Activated CD4-positive, CD25-positive, alpha-beta regulatory T cell treated with anti-CD3 and anti-CD28 coated beads, Interleukin-2, amount 50 U/mL, for 72 hours (primary cell): ENCODE results near the gene BUB1.
"Not testable (repeated sequence)": the region's sequence is repeated elsewhere in the genome, so short reads cannot be mapped to it uniquely, and the experiment has no call there.

Experiments
- DNase-seq: peaks from one replicate; pipeline ENCODE4 v3.0.0; 2021

BUB1 gene

GRCh38 chr2:110690083-110690965 lies 12.5 kb upstream of the BUB1 start:
- no peak for DNase-seq

DNA sequence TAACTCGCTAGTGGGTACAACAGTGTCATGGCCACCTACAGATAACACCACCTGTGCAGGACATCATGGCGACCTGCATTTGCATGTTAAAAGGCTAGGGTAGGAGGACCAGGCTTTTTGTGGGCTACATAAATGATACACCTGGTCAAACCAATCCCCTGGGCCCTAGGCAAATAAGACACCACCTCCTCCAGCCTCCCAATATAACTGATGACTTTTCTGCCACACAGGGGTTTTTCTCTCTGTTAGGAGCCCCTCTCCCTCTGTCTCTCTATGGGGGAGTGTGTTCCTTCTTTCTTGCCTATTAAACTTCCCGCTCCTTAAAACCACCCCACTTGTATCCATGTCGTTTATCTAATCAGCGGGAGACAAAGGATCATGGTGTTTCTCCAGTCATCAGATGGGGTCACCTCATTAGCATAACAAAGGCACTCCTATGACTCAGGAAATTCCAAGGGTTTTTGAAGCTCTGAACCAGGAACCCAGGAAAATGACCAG lies 10.8 kb upstream of the BUB1 start:
- no peak for DNase-seq

GRCh38 chr2:110687775-110688484 lies 10.1 kb upstream of the BUB1 start:
- DNase-seq = not testable (repeated sequence)

DNA sequence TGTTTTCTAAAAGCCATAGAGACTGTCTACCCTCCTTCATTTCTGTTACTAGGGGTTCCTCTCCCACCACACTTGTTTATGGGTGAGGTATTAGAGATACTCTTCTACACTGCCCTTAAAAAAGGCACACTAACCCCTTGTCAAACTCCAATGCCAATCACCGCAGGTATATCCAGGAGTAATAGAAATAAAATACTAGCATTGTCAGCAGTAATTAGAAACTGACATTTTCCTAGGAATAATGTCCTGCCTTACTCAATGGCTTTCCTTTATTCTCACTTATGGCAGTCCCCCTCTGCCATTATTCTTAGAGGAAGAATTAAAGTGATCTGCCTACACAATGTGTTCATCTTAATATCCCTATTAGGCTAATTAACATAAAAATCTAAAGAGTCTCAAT lies 5.0 kb upstream of the BUB1 start:
- DNase-seq = no peak

DNA sequence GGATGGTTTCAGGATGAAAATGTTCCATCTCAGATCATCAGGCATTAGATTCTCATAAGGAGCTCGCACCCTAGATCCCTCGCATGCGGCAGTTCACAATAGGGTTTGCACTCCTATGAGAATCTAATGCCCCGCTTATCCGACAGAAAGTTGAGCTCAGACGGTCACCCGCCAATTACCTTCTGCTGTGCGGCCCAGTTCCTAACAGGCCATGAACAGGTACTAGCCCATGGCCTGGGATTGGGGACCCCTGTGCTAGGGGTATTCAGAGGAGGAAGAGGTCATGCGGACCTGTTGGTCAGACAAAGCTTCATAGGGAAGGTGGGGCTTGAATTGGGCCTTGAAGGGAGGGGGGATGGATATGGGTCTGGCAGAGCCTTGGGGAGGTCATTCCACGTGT lies 4.4 kb upstream of the BUB1 start:
- no peak for DNase-seq

DNA sequence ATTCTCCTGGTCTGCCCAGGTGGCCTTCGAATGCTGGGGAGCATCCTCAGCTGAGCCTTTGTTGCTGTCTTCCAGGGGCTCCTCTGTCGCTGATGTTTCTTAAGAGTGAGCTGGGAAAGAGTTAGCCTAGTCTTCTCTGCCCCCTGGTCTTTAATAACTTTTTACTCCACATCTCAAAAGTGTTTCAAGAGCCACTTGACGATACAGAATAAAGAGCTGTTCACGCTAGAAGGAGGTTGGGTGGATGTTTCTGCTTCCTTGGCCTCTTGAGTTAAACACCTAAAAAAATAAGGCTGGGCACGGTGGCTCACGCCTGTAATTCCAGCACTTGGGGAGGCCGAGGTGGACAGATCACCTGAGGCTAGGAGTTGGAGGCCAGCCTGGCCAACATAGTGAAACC lies 2.8 kb upstream of the BUB1 start:
- no peak for DNase-seq

DNA sequence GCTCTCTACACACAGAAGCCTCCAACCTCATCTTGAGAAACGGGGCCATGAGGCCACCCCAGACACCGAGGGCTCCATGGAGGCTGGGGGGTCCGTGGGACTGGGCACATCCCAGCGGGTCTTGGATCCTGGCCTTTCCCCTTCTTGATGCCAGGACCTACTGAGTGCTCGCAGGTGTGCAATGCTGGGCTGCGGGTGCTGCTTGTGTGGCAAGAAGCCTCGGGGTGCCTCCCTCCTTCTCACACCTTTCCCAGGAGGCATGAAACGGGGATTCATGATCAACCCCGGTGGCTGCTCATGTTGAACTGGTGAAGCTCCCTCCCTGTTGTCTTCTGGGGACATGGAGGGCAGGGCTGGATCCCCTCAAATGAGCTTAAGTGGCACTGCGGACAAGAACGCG lies 2.0 kb upstream of the BUB1 start:
- DNase-seq = no peak

GRCh38 chr2:110679337-110679707 lies 1.5 kb upstream of the BUB1 start:
- DNase-seq = no peak

DNA sequence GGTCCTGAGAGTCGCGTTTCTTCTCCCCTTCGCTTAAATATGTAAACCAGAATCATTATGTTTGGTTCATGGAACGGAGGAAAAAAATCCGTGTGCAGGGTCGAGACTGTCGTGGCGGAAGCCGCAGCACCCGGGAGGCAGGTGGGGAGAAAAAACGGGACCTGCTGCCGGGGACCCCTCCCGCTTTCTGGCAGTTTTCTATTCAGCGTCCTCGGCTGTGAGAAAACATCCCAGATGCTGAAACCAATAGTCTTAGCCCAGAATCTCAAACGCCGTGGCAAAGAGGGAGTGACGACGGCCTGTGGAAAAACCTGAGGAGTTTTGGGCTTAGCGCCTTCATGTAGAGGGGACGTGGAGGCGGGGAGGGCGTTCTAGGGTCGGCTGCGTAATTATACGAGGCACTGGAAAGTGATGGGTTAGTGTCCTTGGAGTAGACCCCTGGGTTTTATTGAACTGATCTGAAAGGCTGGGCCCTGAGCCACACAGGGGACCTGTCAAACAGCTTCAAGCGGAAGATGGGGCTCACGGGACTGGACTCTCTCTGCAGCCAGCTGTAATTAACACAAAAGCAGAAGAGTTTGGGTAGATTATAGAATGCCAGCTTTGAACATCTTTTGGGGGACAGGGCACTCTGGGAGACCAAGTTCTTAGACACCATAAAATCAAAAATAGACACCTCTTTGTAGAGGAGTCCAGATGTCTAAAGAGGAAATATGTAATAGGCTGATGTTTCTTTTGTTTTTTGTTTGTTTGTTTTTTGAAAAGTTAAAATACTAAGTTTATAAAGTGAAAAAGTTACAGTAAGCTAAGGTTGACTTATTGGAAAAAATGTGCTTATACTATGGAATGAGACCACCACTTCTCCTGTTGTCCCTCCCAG lies 834 bp upstream of the BUB1 start:
- DNase-seq = peak; percentile 40

- no peak for DNase-seq
Observed at GRCh38 chr2:110677080-110677479, 783 bp downstream of the BUB1 start.

DNA sequence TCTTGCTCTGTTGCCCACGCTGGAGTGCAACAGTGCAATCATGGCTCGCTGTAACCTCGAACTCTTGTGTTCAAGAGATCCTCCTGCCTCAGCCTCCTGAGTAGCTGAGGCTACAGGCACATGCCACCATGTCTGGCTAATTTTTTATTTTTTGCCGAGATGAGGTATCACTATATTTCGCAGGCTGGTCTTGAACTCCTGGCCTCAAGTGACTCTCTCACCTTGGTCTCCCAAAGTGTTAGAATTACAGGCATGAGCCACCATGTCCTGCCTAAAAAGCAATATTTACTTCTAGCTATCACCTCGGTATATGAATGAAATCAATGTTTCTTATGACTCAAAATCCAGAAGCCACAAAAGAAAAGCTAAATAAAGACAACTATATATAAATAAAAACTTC lies 2.2 kb downstream of the BUB1 start:
- no peak for DNase-seq

DNA sequence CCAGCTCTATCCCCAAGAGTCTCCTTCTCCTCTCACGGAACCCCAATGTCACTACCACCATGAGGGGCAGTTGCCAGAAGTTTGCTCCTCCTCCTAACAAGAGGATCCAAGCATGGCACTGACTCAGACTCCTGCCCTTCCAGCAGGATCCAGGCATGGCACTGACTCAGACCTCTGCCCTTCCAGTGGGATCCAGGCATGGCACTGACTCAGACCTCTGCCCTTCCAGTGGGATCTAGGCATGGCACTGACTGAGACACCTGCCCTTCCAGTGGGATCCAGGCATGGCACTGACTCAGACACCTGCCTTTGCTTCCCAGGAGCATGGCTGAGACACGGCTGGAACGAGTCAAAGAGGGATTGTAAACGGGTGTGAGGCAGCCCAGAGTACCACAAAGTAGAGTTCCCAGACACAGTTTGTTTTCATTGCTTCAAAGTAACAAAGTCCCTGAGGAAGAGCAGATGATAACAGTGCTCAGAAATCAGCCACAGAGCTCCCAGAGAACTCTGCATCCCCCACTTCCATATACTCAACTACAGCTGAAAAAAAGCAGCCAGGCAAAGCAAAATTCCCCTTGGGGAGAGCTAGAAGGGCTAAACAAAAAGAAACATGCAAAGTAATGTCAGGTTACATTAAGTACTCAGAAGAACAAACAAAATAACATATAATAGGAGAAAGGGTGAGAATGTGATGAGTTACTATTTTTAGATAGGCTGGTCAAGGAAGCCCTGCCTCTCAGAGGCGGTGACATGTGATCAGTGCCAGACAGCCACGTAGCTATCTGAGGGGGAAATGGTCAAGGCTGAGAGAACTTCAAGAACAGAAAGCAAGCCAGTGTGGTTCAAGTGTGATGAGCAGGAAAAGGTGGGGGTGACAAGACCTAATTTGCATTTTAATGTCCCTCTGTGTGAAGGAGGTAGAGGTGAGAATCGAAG lies 3.0 kb downstream of the BUB1 start:
- DNase-seq = no peak

DNA sequence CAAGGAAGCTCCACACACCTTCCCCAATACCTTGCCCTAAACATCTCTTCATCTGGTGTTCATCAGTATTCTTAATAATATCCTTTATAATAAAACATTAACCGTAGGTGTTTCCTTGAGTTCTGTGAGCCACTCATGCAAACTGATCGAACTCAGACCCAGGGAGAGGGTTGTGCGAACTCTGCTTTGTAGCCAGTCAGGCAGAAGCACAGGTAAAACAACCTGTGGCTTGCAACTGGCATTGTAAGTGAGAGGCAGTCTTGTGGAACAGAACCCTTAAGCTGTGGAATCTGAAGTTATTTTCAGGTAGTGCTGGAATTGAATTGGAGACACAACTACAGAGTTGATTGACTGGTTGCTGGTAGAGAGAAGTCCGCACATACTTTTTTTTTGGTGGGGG lies 4.7 kb downstream of the BUB1 start:
- DNase-seq = no peak

DNA sequence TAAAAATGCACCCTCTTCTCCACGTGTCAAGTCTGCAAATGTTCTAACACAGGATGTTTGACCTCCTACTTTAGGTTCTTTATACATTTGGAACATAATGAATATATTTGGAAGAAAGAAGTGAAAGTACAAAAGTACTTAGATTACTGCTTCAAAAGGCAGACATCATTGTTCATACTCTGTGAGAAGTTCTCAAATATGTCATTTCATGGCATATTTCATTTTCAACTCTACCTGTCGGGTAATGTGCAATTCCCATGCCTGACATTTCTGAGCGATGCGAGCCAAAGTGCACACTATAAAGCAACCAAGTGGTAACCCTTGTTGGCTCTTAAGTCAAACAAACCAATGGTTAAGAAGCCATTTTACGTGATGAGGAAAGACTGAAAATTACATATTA lies 7.0 kb downstream of the BUB1 start:
- no peak for DNase-seq

GRCh38 chr2:110669079-110669478 lies 8.8 kb downstream of the BUB1 start:
- no peak for DNase-seq

DNA sequence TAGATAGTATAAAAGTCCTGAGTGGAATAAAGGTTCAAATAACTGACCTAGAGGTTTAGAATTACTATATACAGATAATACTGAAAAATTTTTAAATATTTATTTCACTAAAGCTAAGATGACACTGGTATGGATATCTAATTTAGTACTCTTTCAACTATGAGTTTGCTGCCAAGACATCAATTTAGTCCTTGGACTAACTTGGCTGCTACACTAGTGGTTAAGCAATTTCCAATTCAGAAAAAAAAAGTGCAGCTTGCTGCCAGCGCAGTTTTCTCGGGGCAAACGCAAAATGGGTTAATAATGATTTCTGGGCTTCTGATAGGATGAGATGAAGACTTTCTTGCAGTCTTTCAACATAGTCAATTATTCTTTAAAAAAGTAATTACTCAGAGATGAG lies 10.8 kb downstream of the BUB1 start:
- no peak for DNase-seq

GRCh38 chr2:110664135-110664534 lies 13.7 kb downstream of the BUB1 start:
- no peak for DNase-seq

DNA sequence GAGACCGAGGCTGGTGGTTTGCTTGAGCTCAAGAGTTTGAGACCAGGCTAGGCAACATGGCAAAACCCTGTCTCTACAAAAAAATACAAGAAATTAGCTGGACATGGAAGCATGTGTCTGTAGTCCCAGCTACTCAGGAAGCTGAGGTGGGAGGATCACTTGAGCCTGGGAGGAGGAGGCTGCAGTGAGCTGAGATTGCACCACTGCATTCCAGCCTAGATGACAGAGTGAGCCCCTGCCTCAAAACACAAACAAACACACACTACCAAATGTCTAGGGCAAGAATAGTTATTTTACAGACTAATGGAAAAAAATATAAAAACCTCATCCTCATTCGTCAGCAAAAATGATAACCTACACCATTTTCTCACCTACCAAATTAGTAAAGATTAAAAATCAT lies 15.3 kb downstream of the BUB1 start:
- DNase-seq = no peak

GRCh38 chr2:110660558-110660957 lies 17.3 kb downstream of the BUB1 start:
- no peak for DNase-seq

GRCh38 chr2:110659248-110659647 lies 18.6 kb downstream of the BUB1 start:
- DNase-seq = no peak

DNA sequence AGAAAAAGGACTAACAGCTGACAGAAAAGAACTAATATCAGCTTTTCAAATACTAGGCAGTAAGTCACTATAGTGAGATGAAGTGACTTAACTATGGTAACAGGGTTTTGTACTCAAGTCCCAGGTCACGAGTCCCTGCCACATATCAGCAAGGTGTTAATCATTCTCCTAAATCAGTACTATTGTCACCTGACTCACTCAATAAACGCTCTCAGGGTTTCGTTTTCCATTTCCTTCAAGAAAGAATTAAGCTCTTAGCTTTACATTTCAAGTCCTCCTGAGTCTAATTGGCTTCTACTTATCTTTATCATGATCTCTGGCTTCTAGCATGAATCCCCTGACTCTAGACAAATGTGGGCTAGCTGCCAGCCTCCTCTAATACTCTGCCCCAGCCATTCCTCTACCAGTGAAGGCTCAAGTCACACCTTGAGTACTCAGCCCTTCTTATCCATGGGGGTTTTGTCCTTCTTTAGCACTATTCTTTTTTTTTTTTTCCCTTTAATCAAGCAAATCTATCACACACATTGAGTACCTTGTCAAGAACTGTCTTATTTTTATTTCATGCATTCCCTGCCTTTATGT lies 20.0 kb downstream of the BUB1 start:
- no peak for DNase-seq

- DNase-seq = no peak
Observed at GRCh38 chr2:110655701-110656100, 22.2 kb downstream of the BUB1 start.
